Lower lobe of right lung (tissue), 2 donors: ENCODE measurements around the gene ADGRB2. TPM values are rescaled to one million over a fixed set of nuclear protein-coding genes. Genes with fewer than 3 reads are reported as not detected.

Experiments used
- ATAC-seq, 2 donors: fragments of 200-7000 bp; cut with Tn5 transposase; one replicate each; pipeline ENCODE4 v1.9.1; 2020 to 2022; ENCODE audit warnings: mild to moderate bottlenecking in 2 of 2, moderate library complexity in 2 of 2
- DNase-seq: peaks from one replicate; pipeline ENCODE4 v3.0.0-alpha.2; 2020
- H3K27ac ChIP-seq: fragments of 200-600 bp; one replicate; pipeline ENCODE4 v1.8.0; 2022
- H3K27me3 ChIP-seq: fragments of 200-600 bp; one replicate; pipeline ENCODE4 v1.8.0; 2022; ENCODE audit warnings: low read depth
- H3K36me3 ChIP-seq: fragments of 200-600 bp; one replicate; pipeline ENCODE4 v1.8.0; 2022; ENCODE audit warnings: mild to moderate bottlenecking
- H3K4me1 ChIP-seq: fragments of 200-600 bp; one replicate; pipeline ENCODE4 v1.8.0; 2022
- H3K4me3 ChIP-seq: fragments of 200-600 bp; one replicate; pipeline ENCODE4 v1.8.0; 2022; ENCODE audit warnings: mild to moderate bottlenecking
- H3K9me3 ChIP-seq: fragments of 200-600 bp; one replicate; pipeline ENCODE4 v1.8.0; 2022
- CTCF ChIP-seq: fragments of 200-600 bp; IDR thresholded peaks from one replicate; pipeline ENCODE4 v1.8.0; 2022; ENCODE audit warnings: antibody characterized with exemption, mild to moderate bottlenecking
- intact Hi-C: fragments of 100-400 bp; cut with DNase I; formaldehyde crosslinking; loops from one replicate; pipeline ENCODE4 v1.11.0; 2022
- total RNA-seq: library from RNA; stranded (reverse); fragmentation: NEBNext Ultra II Directional; extraction: Animal tissue kit (Norgen Biotek cat#: 25700); gene quantifications from one replicate; pipeline ENCODE4 v1.2.1, GENCODE V29; 2021
- donor health status: DM: no; HTN: yes; CAD: no; lungs with severe emphysema.

The ADGRB2 gene
- total RNA-seq, 1 donor from 2014 or later, result 1.1 TPM

GRCh38 chr1:31798086-31798432 is 33.9 kb upstream of the ADGRB2 start:
- intact Hi-C loops, result no loop called here
- H3K27ac ChIP-seq, result no peak overlapping the region
- no peaks in the 10 kb centered on the region for H3K4me1 ChIP-seq
- peak overlapping the region; percentile 9 for H3K4me3 ChIP-seq
- TF ChIP-seq CTCF, result no peak
- no peaks in the 10 kb centered on the region for H3K36me3 ChIP-seq
- peaks cover 4% of the 10 kb centered on the region for H3K27me3 ChIP-seq
- DNase-seq (no peak), ATAC-seq (no peak)
- H3K9me3 ChIP-seq, result no peaks in the 10 kb centered on the region

- Histone ChIP-seq H3K36me3 (no peaks in the 10 kb centered on the region), H3K4me1 (no peaks in the 10 kb centered on the region), H3K27ac (no peak overlapping the region), H3K9me3 (no peaks in the 10 kb centered on the region), H3K4me3 (no peak overlapping the region), H3K27me3 (peaks cover 4% of the 10 kb centered on the region)
- DNase-seq (peak; percentile 16), ATAC-seq (no peak)
- TF ChIP-seq CTCF, result no peak
- intact Hi-C loops, result no loop called here
Measured at GRCh38 chr1:31797216-31797615, 33.1 kb upstream of the ADGRB2 start.

GRCh38 chr1:31796707-31797106 is 32.6 kb upstream of the ADGRB2 start:
- no peak overlapping the region for H3K27ac ChIP-seq
- peak; percentile 4 for DNase-seq
- H3K36me3 ChIP-seq, result no peaks in the 10 kb centered on the region
- no peaks in the 10 kb centered on the region for H3K9me3 ChIP-seq
- peaks cover 4% of the 10 kb centered on the region for H3K27me3 ChIP-seq
- no peak overlapping the region for H3K4me3 ChIP-seq
- intact Hi-C loops, result no loop called here
- ATAC-seq, result no peak
- no peaks in the 10 kb centered on the region for H3K4me1 ChIP-seq
- no peak for TF ChIP-seq CTCF

- no peaks in the 10 kb centered on the region for H3K36me3 ChIP-seq
- peaks cover 4% of the 10 kb centered on the region for H3K27me3 ChIP-seq
- no peak overlapping the region for H3K4me3 ChIP-seq
- no peak overlapping the region for H3K27ac ChIP-seq
- no peak for TF ChIP-seq CTCF
- no peaks in the 10 kb centered on the region for H3K4me1 ChIP-seq
- ATAC-seq (no peak), DNase-seq (peak; percentile 33)
- H3K9me3 ChIP-seq, result no peaks in the 10 kb centered on the region
- intact Hi-C loops, result no loop called here
Measured at GRCh38 chr1:31795801-31796621, 31.9 kb upstream of the ADGRB2 start.

GRCh38 chr1:31795096-31795675 is 31.0 kb upstream of the ADGRB2 start:
- intact Hi-C loops, result no loop called here
- Histone ChIP-seq H3K27me3 (peaks cover 4% of the 10 kb centered on the region), H3K4me1 (no peaks in the 10 kb centered on the region), H3K9me3 (no peaks in the 10 kb centered on the region), H3K27ac (no peak overlapping the region), H3K4me3 (no peak overlapping the region), H3K36me3 (no peaks in the 10 kb centered on the region)
- ATAC-seq (no peak), DNase-seq (no peak)
- no peak for TF ChIP-seq CTCF
